Pulmonary artery endothelial cell (primary cell): ENCODE measurements around the gene PCK2. TPM values are rescaled to one million over a fixed set of nuclear protein-coding genes. Genes with fewer than 3 reads are reported as not detected.

Experiments used
- DNase-seq: peaks from one replicate; pipeline ENCODE4 v3.0.0-alpha.2; 2011; ENCODE audit warnings: low read depth, low spot score
- total RNA-seq: library from RNA; depleted of rRNA; stranded (reverse); fragments of >200 nt; gene quantifications from 2 replicates; pipeline ENCODE4 v1.2.3, GENCODE V29; 2014

The PCK2 gene
- total RNA-seq, 1 donor from 2014 or later, result 18.5 TPM

DNA sequence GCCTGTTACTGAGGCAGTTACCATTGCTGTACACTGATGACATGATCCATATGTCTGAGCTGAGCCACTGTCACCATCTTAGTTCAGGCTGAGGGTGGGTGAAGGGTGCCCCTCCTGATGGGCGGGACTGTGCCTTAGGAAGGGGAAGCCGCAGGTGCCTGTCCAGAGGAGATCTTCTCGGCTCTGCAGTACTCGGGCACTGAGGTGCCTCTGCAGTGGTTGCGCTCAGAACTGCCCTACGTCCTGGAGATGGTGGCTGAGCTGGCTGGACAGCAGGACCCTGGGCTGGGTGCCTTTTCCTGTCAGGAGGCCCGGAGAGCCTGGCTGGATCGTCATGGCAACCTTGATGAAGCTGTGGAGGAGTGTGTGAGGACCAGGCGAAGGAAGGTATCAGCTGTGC is 56.9 kb downstream of the PCK2 start:
- DNase-seq, result no peak

DNA sequence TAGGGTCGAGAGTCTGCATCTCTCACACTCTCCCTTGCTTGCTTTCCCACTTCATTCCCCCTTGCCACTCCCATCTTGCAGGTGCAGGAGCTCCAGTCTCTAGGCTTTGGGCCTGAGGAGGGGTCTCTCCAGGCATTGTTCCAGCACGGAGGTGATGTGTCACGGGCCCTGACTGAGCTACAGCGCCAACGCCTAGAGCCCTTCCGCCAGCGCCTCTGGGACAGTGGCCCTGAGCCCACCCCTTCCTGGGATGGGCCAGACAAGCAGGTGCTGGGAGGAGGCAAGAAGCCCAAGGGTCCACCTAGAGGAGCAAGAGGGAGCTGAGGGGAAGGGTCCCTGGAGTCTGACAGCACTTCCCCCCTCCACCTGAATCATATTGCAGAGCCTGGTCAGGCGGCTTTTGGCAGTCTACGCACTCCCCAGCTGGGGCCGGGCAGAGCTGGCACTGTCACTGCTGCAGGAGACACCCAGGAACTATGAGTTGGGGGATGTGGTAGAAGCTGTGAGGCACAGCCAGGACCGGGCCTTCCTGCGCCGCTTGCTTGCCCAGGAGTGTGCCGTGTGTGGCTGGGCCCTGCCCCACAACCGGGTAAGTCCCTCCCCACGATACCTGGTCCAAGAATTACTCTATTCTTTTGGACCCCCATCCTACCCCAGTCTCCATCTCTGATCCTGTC is 57.4 kb downstream of the PCK2 start:
- DNase-seq, result no peak

Other genes with a start within 250 kb of the PCK2 start
- 58.9 and 60.4 TPM in 2 replicates for gene DHRS4, start 140.5 kb upstream of the PCK2 start, total RNA-seq
- gene DHRS4L2, start 105.4 kb upstream of the PCK2 start, total RNA-seq, result 15.8 and 18.3 TPM in 2 replicates
- gene CARMIL3, start 42.3 kb upstream of the PCK2 start, total RNA-seq, result under 0.01 and 0.04 TPM in 2 replicates
- gene CPNE6, start 22.7 kb upstream of the PCK2 start, total RNA-seq, result not detected in 2 replicates
- 50.1 and 61.2 TPM in 2 replicates for gene DCAF11, start 20.5 kb downstream of the PCK2 start, total RNA-seq
- gene NRL, start 20.6 kb downstream of the PCK2 start, total RNA-seq, result 0.33 and 0.56 TPM in 2 replicates
- 0.13 TPM in 1 of 2 replicates, not detected in the other for gene FITM1, start 36.3 kb downstream of the PCK2 start, total RNA-seq
- gene PSME1, start 41.9 kb downstream of the PCK2 start, total RNA-seq, result 121 and 126 TPM in 2 replicates
- gene EMC9, start 47.3 kb downstream of the PCK2 start, total RNA-seq, result 22.7 and 27.6 TPM in 2 replicates
- 155 and 175 TPM in 2 replicates for gene PSME2, start 52.3 kb downstream of the PCK2 start, total RNA-seq
- 34.1 and 36.2 TPM in 2 replicates for gene RNF31, start 53.2 kb downstream of the PCK2 start, total RNA-seq
- 42.1 and 48.9 TPM in 2 replicates for gene IRF9, start 67.0 kb downstream of the PCK2 start, total RNA-seq
- 1.6 and 4.1 TPM in 2 replicates for gene REC8, start 77.8 kb downstream of the PCK2 start, total RNA-seq
- 57.2 and 58.4 TPM in 2 replicates for gene IPO4, start 94.5 kb downstream of the PCK2 start, total RNA-seq
- gene TM9SF1, start 101.1 kb downstream of the PCK2 start, total RNA-seq, result 48.9 and 67.2 TPM in 2 replicates
- 0.20 TPM in 1 of 2 replicates, not detected in the other for gene TSSK4, start 111.4 kb downstream of the PCK2 start, total RNA-seq
- gene CHMP4A, start 119.2 kb downstream of the PCK2 start, total RNA-seq, result 27.7 and 36.5 TPM in 2 replicates
- gene MDP1, start 121.8 kb downstream of the PCK2 start, total RNA-seq, result 6.9 and 13.1 TPM in 2 replicates
- gene NEDD8, start 138.1 kb downstream of the PCK2 start, total RNA-seq, result 219 and 229 TPM in 2 replicates
- gene GMPR2, start 138.6 kb downstream of the PCK2 start, total RNA-seq, result 97.8 and 115 TPM in 2 replicates
- 49.1 and 55.5 TPM in 2 replicates for gene TINF2, start 148.3 kb downstream of the PCK2 start, total RNA-seq
- gene TGM1, start 168.9 kb downstream of the PCK2 start, total RNA-seq, result 0.40 and 0.74 TPM in 2 replicates
- gene RABGGTA, start 177.3 kb downstream of the PCK2 start, total RNA-seq, result 21.0 and 21.6 TPM in 2 replicates
- 6.4 and 12.7 TPM in 2 replicates for gene DHRS1, start 205.5 kb downstream of the PCK2 start, total RNA-seq
- 31.3 and 41.3 TPM in 2 replicates for gene NOP9, start 205.5 kb downstream of the PCK2 start, total RNA-seq
- 1.1 and 2.8 TPM in 2 replicates for gene CIDEB, start 213.7 kb downstream of the PCK2 start, total RNA-seq
- gene LTB4R2, start 215.8 kb downstream of the PCK2 start, total RNA-seq, result 3.6 and 4.2 TPM in 2 replicates
- gene LTB4R, start 217.2 kb downstream of the PCK2 start, total RNA-seq, result 1.9 and 2.6 TPM in 2 replicates
- 36.3 and 41.8 TPM in 2 replicates for gene ADCY4, start 240.8 kb downstream of the PCK2 start, total RNA-seq
- 3.7 and 3.9 TPM in 2 replicates for gene RIPK3, start 245.7 kb downstream of the PCK2 start, total RNA-seq